Astrocyte of the spinal cord (primary cell): ENCODE measurements around the gene OR12D1.

Experiments used
- DNase-seq: peaks from one replicate; pipeline ENCODE4 v3.0.0; 2011; ENCODE audit warnings: low read depth, low spot score
- H3K4me3 ChIP-seq: 2 replicates; pipeline ENCODE4 v1.5.1; 2011; ENCODE audit warnings: low read depth, mild to moderate bottlenecking, low read length, moderate library complexity
- in situ Hi-C: cut with HindIII; loops from 2 replicates; pipeline ENCODE4 v1.10.0; 2017; ENCODE audit warnings: low sequenced_read_pairs
- TF ChIP-seq, protein P1 (sequence below): IDR thresholded peaks from 2 replicates; pipeline ENCODE4 v1.5.1; 2012; ENCODE audit warnings: low read depth, mild to moderate bottlenecking, low read length, inconsistent platforms

OR12D1 gene

DNA sequence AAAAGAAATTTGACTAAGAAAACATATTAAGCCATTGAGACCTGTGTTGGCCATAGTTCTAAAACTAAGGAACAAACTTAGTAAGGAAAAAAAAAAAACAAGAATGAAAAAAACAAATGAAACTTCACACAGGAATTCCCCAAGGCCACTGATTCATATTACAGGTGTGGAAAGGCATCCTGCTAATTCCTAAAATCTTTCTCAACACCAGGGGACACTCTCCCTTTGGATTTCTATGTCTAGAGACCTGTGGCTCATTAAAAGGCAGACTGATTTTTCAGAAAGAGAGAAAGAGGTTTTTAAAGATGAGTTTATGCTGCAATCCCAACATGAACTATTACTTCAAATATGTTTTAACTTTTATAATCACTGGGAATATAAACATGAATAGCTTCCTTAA is at the start of gene OR12D1:
TSS of gene OR12D1 (plus strand) at position 341 of the 400 bp plus-strand sequence.
- TF ChIP-seq, protein P1, sequence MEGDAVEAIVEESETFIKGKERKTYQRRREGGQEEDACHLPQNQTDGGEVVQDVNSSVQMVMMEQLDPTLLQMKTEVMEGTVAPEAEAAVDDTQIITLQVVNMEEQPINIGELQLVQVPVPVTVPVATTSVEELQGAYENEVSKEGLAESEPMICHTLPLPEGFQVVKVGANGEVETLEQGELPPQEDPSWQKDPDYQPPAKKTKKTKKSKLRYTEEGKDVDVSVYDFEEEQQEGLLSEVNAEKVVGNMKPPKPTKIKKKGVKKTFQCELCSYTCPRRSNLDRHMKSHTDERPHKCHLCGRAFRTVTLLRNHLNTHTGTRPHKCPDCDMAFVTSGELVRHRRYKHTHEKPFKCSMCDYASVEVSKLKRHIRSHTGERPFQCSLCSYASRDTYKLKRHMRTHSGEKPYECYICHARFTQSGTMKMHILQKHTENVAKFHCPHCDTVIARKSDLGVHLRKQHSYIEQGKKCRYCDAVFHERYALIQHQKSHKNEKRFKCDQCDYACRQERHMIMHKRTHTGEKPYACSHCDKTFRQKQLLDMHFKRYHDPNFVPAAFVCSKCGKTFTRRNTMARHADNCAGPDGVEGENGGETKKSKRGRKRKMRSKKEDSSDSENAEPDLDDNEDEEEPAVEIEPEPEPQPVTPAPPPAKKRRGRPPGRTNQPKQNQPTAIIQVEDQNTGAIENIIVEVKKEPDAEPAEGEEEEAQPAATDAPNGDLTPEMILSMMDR = peak; percentile 4
- no peak for DNase-seq
- in situ Hi-C loops = no loop called here
- H3K4me3 ChIP-seq = no peak within 1 kb of the TSS

DNA sequence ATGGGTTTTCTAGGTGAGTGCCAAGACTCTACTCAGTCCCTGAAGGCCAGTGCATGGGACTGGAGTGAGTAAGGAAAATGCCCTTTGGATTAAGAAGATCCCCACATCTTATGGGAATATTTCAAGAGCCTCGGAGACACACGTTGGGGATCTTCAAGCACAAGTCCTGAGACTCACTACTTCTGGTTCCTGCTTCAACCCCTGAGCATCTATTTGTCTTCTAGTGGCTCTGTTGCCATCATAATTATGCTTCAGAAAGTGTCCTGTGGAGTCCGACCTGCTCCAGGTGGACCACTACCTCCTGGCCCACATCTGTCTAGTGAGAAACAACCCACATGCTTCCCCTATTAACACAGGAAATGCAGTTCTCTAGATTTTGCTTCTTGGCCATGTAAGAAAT is 46.0 kb upstream of the OR12D1 start, which contains the start of gene OR5V1:
TSS of gene OR5V1 (minus strand) at position 101 of the 400 bp plus-strand sequence. CDS start 12,670 bp downstream, outside the sequence.
- no peak within 1 kb of the TSS for H3K4me3 ChIP-seq
- DNase-seq = no peak
- TF ChIP-seq, protein P1 = no peak
- in situ Hi-C loops = no loop called here

GRCh38 chr6:29375191-29375590 is 39.5 kb upstream of the OR12D1 start, which contains the start of gene OR12D3:
Gene OR12D3 (minus strand): TSS chr6:29375291. CDS start chr6:29375287, 4 bp downstream.
- in situ Hi-C loops = no loop called here
- no peak for DNase-seq
- H3K4me3 ChIP-seq = no peak within 1 kb of the TSS
- TF ChIP-seq, protein P1 = no peak

DNA sequence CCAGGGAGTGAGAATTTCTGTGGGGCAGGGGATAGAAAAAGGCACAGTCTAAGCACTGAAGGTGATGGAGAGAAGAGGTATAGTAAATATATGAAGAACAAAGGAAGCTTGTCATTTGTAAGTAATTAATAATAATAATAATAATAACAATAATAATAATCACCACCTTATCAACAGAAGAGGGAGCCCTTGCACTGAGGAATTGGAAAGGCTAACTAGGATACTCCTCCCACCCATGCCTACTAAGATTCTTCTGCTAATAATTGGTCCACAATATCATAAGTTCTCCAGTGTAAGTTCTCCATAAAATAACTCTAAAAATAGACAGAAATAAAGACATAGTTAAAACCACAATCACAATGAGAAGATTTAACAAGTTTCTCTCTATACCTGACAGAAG is 38.7 kb upstream of the OR12D1 start:
- in situ Hi-C loops = no loop called here
- no peak overlapping the region for H3K4me3 ChIP-seq
- TF ChIP-seq, protein P1 = no peak
- DNase-seq = no peak

GRCh38 chr6:29388533-29388932 is 26.2 kb upstream of the OR12D1 start:
- DNase-seq = no peak
- TF ChIP-seq, protein P1 = no peak
- H3K4me3 ChIP-seq = no peak overlapping the region
- in situ Hi-C loops = no loop called here

- in situ Hi-C loops = no loop called here
- TF ChIP-seq, protein P1 = no peak
- DNase-seq = no peak
Observed at GRCh38 chr6:29395331-29395730, 19.4 kb upstream of the OR12D1 start, which contains the start of gene OR12D2. Gene OR12D2 (plus strand): TSS chr6:29395631. CDS start chr6:29396700, 1,069 bp downstream.

More at GRCh38 chr6:29395331-29395730, 19.4 kb upstream of the OR12D1 start, which contains the start of gene OR12D2:
- H3K4me3 ChIP-seq = no peak within 1 kb of the TSS
